Activated T-cell treated with anti-CD3 and anti-CD28 coated beads, Interleukin-2, amount 50 U/mL, for 72 hours (primary cell): ENCODE data around the gene TMSB15C. TPM values are rescaled to one million over a fixed set of nuclear protein-coding genes. Genes with fewer than 3 reads are reported as not detected.

Experiments used
- total RNA-seq, 2 donors: library from RNA; stranded (reverse); gene quantifications; one replicate each; pipeline ENCODE4 v1.2.3, GENCODE V29; 2022

The TMSB15C gene
- total RNA-seq, 2 donors from 2014 or later = 5.4 to 6.0 TPM

Other genes starting within 250 kb of the TMSB15C start
- gene RAB9B, start 244.0 kb downstream of the TMSB15C start, total RNA-seq = under 1 TPM; 0.88 to 0.96 TPM
- 10 to 100 TPM in 1 of 2 donors, 1 to 10 TPM in 1; 9.9 to 12.4 TPM for gene TMSB15B, start 113.6 kb downstream of the TMSB15C start, total RNA-seq
- gene H2BW1, start 62.5 kb downstream of the TMSB15C start, total RNA-seq = not detected
- gene H2BW2, start 36.3 kb downstream of the TMSB15C start, total RNA-seq = not detected
- 1 to 10 TPM; 1.4 to 3.0 TPM for gene ZCCHC18, start 36.3 kb upstream of the TMSB15C start, total RNA-seq
- 1 to 10 TPM; 3.7 to 3.8 TPM for gene SLC25A53, start 80.8 kb upstream of the TMSB15C start, total RNA-seq
- 10 to 100 TPM; 11.8 to 13.5 TPM for gene FAM199X, start 90.2 kb upstream of the TMSB15C start, total RNA-seq
- not detected for gene ESX1, start 178.7 kb upstream of the TMSB15C start, total RNA-seq